CD14-positive monocyte (primary cell): ENCODE measurements around the gene ASIC2. TPM values are rescaled to one million over a fixed set of nuclear protein-coding genes. Genes with fewer than 3 reads are reported as not detected.

ENCODE experiments used
- DNase-seq, 3 donors: peaks; one replicate each; pipeline ENCODE4 v3.0.0-alpha.2; 2011 to 2022
- H2AFZ ChIP-seq: 2 replicates; pipeline ENCODE4 v1.6.0; 2012; ENCODE audit warnings: mild to moderate bottlenecking, low read depth, low read length, inconsistent platforms; ENCODE audit not compliant: insufficient read depth, poor library complexity, severe bottlenecking
- H3K27ac ChIP-seq, 2 donors: 1 replicate in 1 of 2; 2 replicates in 1 of 2; pipeline ENCODE4 v1.5.1; 2012 to 2013; ENCODE audit warnings: low read length in 2 of 2, control low read depth in 1 of 2, inconsistent platforms in 1 of 2, low read depth in 1 of 2, mild to moderate bottlenecking in 1 of 2
- H3K27me3 ChIP-seq, 2 donors: one replicate each; pipeline versions ENCODE4 v1.6.0 to v1.6.1; 2011 to 2013; ENCODE audit warnings: low read length in 2 of 2; ENCODE audit not compliant: control insufficient read depth in 2 of 2, insufficient read depth in 2 of 2
- H3K36me3 ChIP-seq, 2 donors: replicated peaks in 1 of 2; 1 replicate in 1 of 2; 2 replicates in 1 of 2; pipeline versions ENCODE4 v1.5.1 to v1.6.1; 2012 to 2013; ENCODE audit warnings: low read length in 2 of 2, control low read depth in 1 of 2, inconsistent platforms in 1 of 2, mild to moderate bottlenecking in 1 of 2; ENCODE audit not compliant: insufficient read depth in 2 of 2, control insufficient read depth in 1 of 2
- H3K4me1 ChIP-seq, 2 donors: 1 replicate in 1 of 2; 2 replicates in 1 of 2; pipeline versions ENCODE4 v1.5.1 to v1.6.1; 2012 to 2013; ENCODE audit warnings: low read length in 2 of 2, control low read depth in 1 of 2, inconsistent platforms in 1 of 2, mild to moderate bottlenecking in 1 of 2, moderate library complexity in 1 of 2; ENCODE audit not compliant: insufficient read depth in 2 of 2, control insufficient read depth in 1 of 2
- H3K4me2 ChIP-seq: replicated peaks from 2 replicates; pipeline ENCODE3; 2012; ENCODE audit warnings: low read length, moderate library complexity, mild to moderate bottlenecking; ENCODE audit not compliant: poor library complexity, severe bottlenecking; ENCODE audit errors: extremely low read depth
- H3K4me3 ChIP-seq, 3 experiments: fragments of 200-600 bp in 1 of 3; sonication (generic) in 1 of 3; replicated peaks in 1 of 3; 1 replicate in 2 of 3; 2 replicates in 1 of 3; pipeline ENCODE4 v1.5.1; 2011 to 2013; ENCODE audit warnings: low read length in 3 of 3, mild to moderate bottlenecking in 3 of 3, control low read depth in 2 of 3, low read depth in 2 of 3, inconsistent platforms in 1 of 3, moderate library complexity in 1 of 3
- H3K79me2 ChIP-seq: 2 replicates; pipeline ENCODE4 v1.6.0; 2012; ENCODE audit warnings: mild to moderate bottlenecking, control low read depth, inconsistent platforms, low read length, moderate library complexity; ENCODE audit not compliant: insufficient read depth
- H3K9ac ChIP-seq: 2 replicates; pipeline ENCODE4 v1.6.0; 2017; ENCODE audit warnings: low read length, mild to moderate bottlenecking; ENCODE audit not compliant: insufficient read depth, poor library complexity, severe bottlenecking
- H3K9me3 ChIP-seq, 2 donors: replicated peaks in 1 of 2; 1 replicate in 1 of 2; 2 replicates in 1 of 2; pipeline versions ENCODE4 v1.5.1 to v1.6.1; 2012 to 2013; ENCODE audit warnings: low read length in 2 of 2, control low read depth in 1 of 2; ENCODE audit not compliant: control insufficient read depth in 1 of 2, insufficient read depth in 1 of 2
- H4K20me1 ChIP-seq: 2 replicates; pipeline ENCODE4 v1.6.0; 2012; ENCODE audit warnings: mild to moderate bottlenecking, low read length, control low read depth, moderate library complexity; ENCODE audit not compliant: insufficient read depth
- H3K27ac Mint-ChIP-seq, 7 donors: one replicate each; pipeline ENCODE4 v1.8.0; 2020; ENCODE audit warnings: mild to moderate bottlenecking in 7 of 7, mixed read lengths in 7 of 7, moderate library complexity in 6 of 7, inconsistent platforms in 2 of 7
- H3K27me3 Mint-ChIP-seq, 3 donors: one replicate each; pipeline ENCODE4 v1.8.0; 2021 to 2022; ENCODE audit warnings: low read depth in 3 of 3, mild to moderate bottlenecking in 3 of 3, mixed read lengths in 3 of 3, moderate library complexity in 3 of 3, inconsistent platforms in 1 of 3
- H3K36me3 Mint-ChIP-seq, 2 donors: one replicate each; pipeline ENCODE4 v1.8.0; 2020; ENCODE audit warnings: mixed read lengths in 2 of 2, inconsistent platforms in 1 of 2, mild to moderate bottlenecking in 1 of 2
- H3K4me1 Mint-ChIP-seq: one replicate; pipeline ENCODE4 v1.8.0; 2020; ENCODE audit warnings: mild to moderate bottlenecking, mixed read lengths
- H3K4me3 Mint-ChIP-seq, 2 donors: one replicate each; pipeline ENCODE4 v1.8.0; 2020; ENCODE audit warnings: mild to moderate bottlenecking in 2 of 2, mixed read lengths in 2 of 2, moderate library complexity in 1 of 2
- H3K9me3 Mint-ChIP-seq, 7 donors: one replicate each; pipeline ENCODE4 v1.8.0; 2020 to 2022; ENCODE audit warnings: mixed read lengths in 7 of 7, mild to moderate bottlenecking in 6 of 7, moderate library complexity in 6 of 7, inconsistent platforms in 2 of 7
- WGBS: methylation state at CpG from one replicate; pipeline ENCODE4 v1.1.5; 2013; ENCODE audit warnings: missing lambda C conversion rate; ENCODE audit not compliant: insufficient coverage; 5-methylcytosine and 5-hydroxymethylcytosine counted together
- intact Hi-C, 2 donors: fragments of 100-400 bp; cut with micrococcal nuclease; formaldehyde crosslinking; loops; one replicate each; pipeline versions ENCODE4 v1.15.0 to v1.15.1; 2023
- polyA plus RNA-seq, 3 donors: library from polyadenylated mRNA; depleted of rRNA in 1 of 3; unstranded in 2 of 3; stranded (reverse) in 1 of 3; fragments of 300-500 nt in 2 of 3; fragments of >200 nt in 1 of 3; fragmentation: Illumina TruSeq in 2 of 3; gene quantifications; 1 replicate in 2 of 3; 2 replicates in 1 of 3; pipeline ENCODE4 v1.2.3, GENCODE V29; 2012 to 2021
- TF ChIP-seq, protein P1 (sequence below): fragments of 200-600 bp; IDR thresholded peaks from one replicate; pipeline ENCODE4 v1.8.0; 2022; ENCODE audit warnings: antibody characterized with exemption, mild to moderate bottlenecking

ASIC2 gene
- polyA plus RNA-seq, 3 donors: not detected

DNA sequence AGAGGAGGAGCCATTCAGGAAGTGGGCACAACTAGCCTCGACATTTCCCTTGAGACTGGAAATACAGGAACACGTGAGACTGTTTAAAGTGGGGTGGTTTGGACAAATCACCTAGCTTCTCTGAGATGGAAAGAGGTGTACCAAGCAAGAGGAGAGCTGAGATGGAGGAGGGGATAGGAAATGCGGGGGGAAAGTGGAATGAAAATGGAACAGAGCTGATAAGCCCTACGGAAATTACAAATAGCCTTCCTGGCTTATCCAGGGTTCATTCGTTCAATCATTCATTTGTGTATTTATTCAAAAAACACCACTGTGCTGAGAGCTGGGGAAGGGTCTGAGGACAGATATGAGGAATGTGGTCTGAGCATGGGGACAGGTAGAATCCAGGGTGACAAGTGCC lies 64.1 kb downstream of the ASIC2 start:
- 30% methylated on average over 1 of the region's 5 CpGs for WGBS
- Mint-ChIP-seq H3K36me3 (no peaks in the 10 kb centered on the region), H3K27ac (no peak overlapping the region), H3K27me3 (peaks cover 1 to 5% (median 4%) of the 10 kb centered on the region in 3 donors), H3K4me3 (no peak overlapping the region), H3K9me3 (peaks cover 0 to 2% (median 0%) of the 10 kb centered on the region in 7 donors), H3K4me1 (no peaks in the 10 kb centered on the region)
- intact Hi-C loops: no loop called here
- Histone ChIP-seq H3K4me3 (no peak overlapping the region), H3K27me3 (no peaks in the 10 kb centered on the region), H3K4me2 (no peak overlapping the region), H3K36me3 (no peaks in the 10 kb centered on the region), H3K79me2 (no peaks in the 10 kb centered on the region), H3K9me3 (no peaks in the 10 kb centered on the region), H4K20me1 (no peaks in the 10 kb centered on the region), H3K27ac (no peak overlapping the region), H3K9ac (no peak overlapping the region), H2AFZ (no peak overlapping the region), H3K4me1 (no peaks in the 10 kb centered on the region)
- DNase-seq: no peak
- TF ChIP-seq, protein P1, sequence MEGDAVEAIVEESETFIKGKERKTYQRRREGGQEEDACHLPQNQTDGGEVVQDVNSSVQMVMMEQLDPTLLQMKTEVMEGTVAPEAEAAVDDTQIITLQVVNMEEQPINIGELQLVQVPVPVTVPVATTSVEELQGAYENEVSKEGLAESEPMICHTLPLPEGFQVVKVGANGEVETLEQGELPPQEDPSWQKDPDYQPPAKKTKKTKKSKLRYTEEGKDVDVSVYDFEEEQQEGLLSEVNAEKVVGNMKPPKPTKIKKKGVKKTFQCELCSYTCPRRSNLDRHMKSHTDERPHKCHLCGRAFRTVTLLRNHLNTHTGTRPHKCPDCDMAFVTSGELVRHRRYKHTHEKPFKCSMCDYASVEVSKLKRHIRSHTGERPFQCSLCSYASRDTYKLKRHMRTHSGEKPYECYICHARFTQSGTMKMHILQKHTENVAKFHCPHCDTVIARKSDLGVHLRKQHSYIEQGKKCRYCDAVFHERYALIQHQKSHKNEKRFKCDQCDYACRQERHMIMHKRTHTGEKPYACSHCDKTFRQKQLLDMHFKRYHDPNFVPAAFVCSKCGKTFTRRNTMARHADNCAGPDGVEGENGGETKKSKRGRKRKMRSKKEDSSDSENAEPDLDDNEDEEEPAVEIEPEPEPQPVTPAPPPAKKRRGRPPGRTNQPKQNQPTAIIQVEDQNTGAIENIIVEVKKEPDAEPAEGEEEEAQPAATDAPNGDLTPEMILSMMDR: no peak

DNA sequence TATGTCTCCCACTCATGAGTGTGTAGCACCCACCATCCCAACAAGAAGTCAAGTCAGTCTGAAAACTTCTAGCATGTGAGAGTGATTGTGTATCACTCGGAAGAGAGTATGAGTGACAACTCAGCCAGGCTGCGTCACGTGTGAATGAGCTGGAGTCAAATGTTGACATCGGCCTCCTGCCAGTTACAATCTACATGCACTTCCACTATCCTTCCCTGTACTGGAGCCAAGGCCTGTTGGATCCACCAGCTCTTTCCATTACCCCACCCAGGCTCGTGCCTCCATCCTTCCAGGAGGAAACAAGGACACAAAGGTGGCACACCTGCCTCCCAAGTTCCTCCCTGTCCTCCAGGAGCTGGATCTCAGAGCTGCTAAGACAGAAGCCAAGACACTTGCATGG lies 64.5 kb downstream of the ASIC2 start:
- Histone ChIP-seq H3K36me3 (no peaks in the 10 kb centered on the region), H3K4me1 (no peaks in the 10 kb centered on the region), H3K9ac (no peak overlapping the region), H3K4me2 (no peak overlapping the region), H2AFZ (no peak overlapping the region), H3K79me2 (no peaks in the 10 kb centered on the region), H3K27me3 (no peaks in the 10 kb centered on the region), H3K27ac (no peak overlapping the region), H3K4me3 (no peak overlapping the region), H3K9me3 (no peaks in the 10 kb centered on the region), H4K20me1 (no peaks in the 10 kb centered on the region)
- Mint-ChIP-seq H3K4me3 (no peak overlapping the region), H3K9me3 (peaks cover 0 to 2% (median 0%) of the 10 kb centered on the region in 7 donors), H3K4me1 (no peaks in the 10 kb centered on the region), H3K36me3 (no peaks in the 10 kb centered on the region), H3K27me3 (peaks cover 1 to 4% (median 4%) of the 10 kb centered on the region in 3 donors), H3K27ac (no peak overlapping the region)
- TF ChIP-seq, protein P1: no peak
- 86% methylated on average over 4 of the region's 5 CpGs for WGBS
- intact Hi-C loops: no loop called here
- no peak for DNase-seq
